Measurements from ENCODE around the gene SNRPA. TPM values are rescaled to one million over a fixed set of nuclear protein-coding genes. Genes with fewer than 3 reads are reported as not detected.

Gene SNRPA
- total and polyA plus RNA-seq, 2 of the 13 experiments (the other 11 are each of a cell fraction or from before 2014, with no cell fraction given): 59.6 to 162 TPM

- peak; percentile 74; the same call in 1 of the 2 replicates for TF ChIP-seq PITX1 (CRISPR knock-in tag; IDR thresholded peaks at IDR 0.05)
- TF ChIP-seq ZNF253 (CRISPR knock-in tag; IDR thresholded peaks at IDR 0.05; ENCODE audit: borderline replicate concordance): no peak
- no peak for TF ChIP-seq ARNT (IDR thresholded peaks at IDR 0.05)
- TF ChIP-seq MYPOP (CRISPR knock-in tag; IDR thresholded peaks at IDR 0.05): no peak; the same call in 1 of the 2 replicates
- TF ChIP-seq ZFP36L1 (CRISPR knock-in tag; IDR thresholded peaks at IDR 0.05): no peak
- TF ChIP-seq YEATS4 (CRISPR knock-in tag; IDR thresholded peaks at IDR 0.05; ENCODE audit: borderline replicate concordance): peak; percentile 86; the same call in 1 of the 2 replicates
- TF ChIP-seq NFYB (CRISPR knock-in tag; IDR thresholded peaks at IDR 0.05): no peak; the same call in 1 of the 2 replicates
- no peak for TF ChIP-seq SRSF9 (IDR thresholded peaks at IDR 0.05; ENCODE audit: borderline replicate concordance, insufficient read depth, low read depth, low read length, poor library complexity, severe bottlenecking)
- TF ChIP-seq ARNTL (CRISPR knock-in tag; IDR thresholded peaks at IDR 0.05): 0 out of 2 replicates have a peak, but pooled peaks have one; percentile 54
- peak; percentile 35; the same call in 1 of the 2 replicates for TF ChIP-seq SP5 (CRISPR knock-in tag; IDR thresholded peaks at IDR 0.05; ENCODE audit: borderline replicate concordance, low read depth)
- TF ChIP-seq EZH2 (conservative IDR thresholded peaks at IDR 0.05; ENCODE audit: low read depth, low read length): no peak
- 0 out of 2 replicates have a peak, but pooled peaks have one; percentile 6 for TF ChIP-seq HNF1A (IDR thresholded peaks at IDR 0.05; ENCODE audit: low read depth)
- TF ChIP-seq HNF1A (CRISPR knock-in tag; IDR thresholded peaks at IDR 0.05; ENCODE audit: borderline replicate concordance): peak; percentile 42; the same call in 1 of the 2 replicates
- TF ChIP-seq EEA1 (CRISPR knock-in tag; IDR thresholded peaks at IDR 0.05; ENCODE audit: borderline replicate concordance): 0 out of 2 replicates have a peak, but pooled peaks have one; percentile 29
- TF ChIP-seq ZNF460 (CRISPR knock-in tag; IDR thresholded peaks at IDR 0.05; ENCODE audit: borderline replicate concordance): no peak; the same call in 1 of the 2 replicates
- peak; percentile 91 for TF ChIP-seq TEAD3 (CRISPR knock-in tag; optimal IDR thresholded peaks at IDR 0.05; ENCODE audit: borderline replicate concordance)
- no peak for TF ChIP-seq SRSF4 (IDR thresholded peaks at IDR 0.05; ENCODE audit: low read depth, low read length, poor library complexity, severe bottlenecking)
- peak; percentile 55 for TF ChIP-seq FOXA3 (CRISPR knock-in tag; IDR thresholded peaks at IDR 0.05)
- no peak for TF ChIP-seq ZNF616 (CRISPR knock-in tag; IDR thresholded peaks at IDR 0.05; ENCODE audit: low read depth)
- no peak for TF ChIP-seq ZNF775 (CRISPR knock-in tag; IDR thresholded peaks at IDR 0.05; ENCODE audit: borderline replicate concordance)
- TF ChIP-seq ZNF496 (CRISPR knock-in tag; IDR thresholded peaks at IDR 0.05; ENCODE audit: insufficient replicate concordance): no peak
- TF ChIP-seq ZNF784 (CRISPR knock-in tag; IDR thresholded peaks at IDR 0.05; ENCODE audit: borderline replicate concordance): no peak
- no peak for TF ChIP-seq MTA3 (CRISPR knock-in tag; IDR thresholded peaks at IDR 0.05)
- TF ChIP-seq ZNF790 (CRISPR knock-in tag; IDR thresholded peaks at IDR 0.05; ENCODE audit: borderline replicate concordance): no peak
Measured at GRCh38 chr19:40797963-40798682, 47.1 kb downstream of the SNRPA start (continued).

Data from HepG2 (cell line).